Measurements from ENCODE around the gene HTR4. TPM values are rescaled to one million over a fixed set of nuclear protein-coding genes. Genes with fewer than 3 reads are reported as not detected.

HTR4 gene
- polyA plus RNA-seq, 1 donor (not counting 4 experiments of a cell fraction or from before 2014, with no cell fraction given): not detected

- Histone ChIP-seq H3K9me1 (ENCODE audit: control insufficient read depth, extremely low read depth, insufficient read depth, low read length) (no peaks in the 10 kb centered on the region), H3K27ac (ENCODE audit: control insufficient read depth, insufficient read depth, low read length) (no peak overlapping the region), H4K20me1 (ENCODE audit: control insufficient read depth, extremely low read depth, insufficient read depth, low read length) (no peaks in the 10 kb centered on the region), H3K79me2 (ENCODE audit: control insufficient read depth, insufficient read depth, low read length) (no peaks in the 10 kb centered on the region), H3K9me3 (ENCODE audit: control insufficient read depth, low read depth, low read length) (no peaks in the 10 kb centered on the region), H2AFZ (ENCODE audit: control insufficient read depth, low read length) (no peak overlapping the region), H3K4me3 (ENCODE audit: control insufficient read depth in 2 of 3, extremely low read depth in 1 of 3, insufficient read depth in 2 of 3, low read depth in 1 of 3, low read length in 3 of 3) (no peak overlapping the region), H3K4me2 (ENCODE audit: control insufficient read depth, extremely low read depth, insufficient read depth, low read depth, low read length) (no peak overlapping the region), H3K27me3 (ENCODE audit: control insufficient read depth, extremely low read depth, insufficient read depth, low read length) (no peaks in the 10 kb centered on the region), H3K9ac (ENCODE audit: control insufficient read depth, extremely low read depth, insufficient read depth, low read length) (no peak overlapping the region), H3K36me3 (ENCODE audit: control insufficient read depth in 2 of 2, extremely low read depth in 1 of 2, insufficient read depth in 2 of 2, low read length in 2 of 2) (no peaks in the 10 kb centered on the region), H3K4me1 (ENCODE audit: control insufficient read depth, extremely low read depth, insufficient read depth, low read length) (peaks cover 17% of the 10 kb centered on the region)
- TF ChIP-seq CTCF (optimal IDR thresholded peaks at IDR 0.05 in 1 of 3, IDR thresholded peaks at IDR 0.05 in 1 of 3, conservative IDR thresholded peaks at IDR 0.05 in 1 of 3; ENCODE audit: extremely low read depth in 1 of 3, insufficient read depth in 2 of 3, low read length in 3 of 3) (no peak), EZH2 (IDR thresholded peaks at IDR 0.05; ENCODE audit: low read length) (no peak)
- dilution Hi-C loops (cut with MboI; ENCODE audit: extremely low pct_ligation_motif_present, low sequenced_read_pairs): no loop called here
- DNase-seq (ENCODE audit: low read depth, low spot score) (no peak), FAIRE-seq (no peak)
These were observed 28.2 kb downstream of the HTR4 start for GRCh38 chr5:148626081-148626613.

GRCh38 chr5:148625250-148625649 lies 29.1 kb downstream of the HTR4 start:
- no peaks in the 10 kb centered on the region for H3K27me3 ChIP-seq (ENCODE audit: control insufficient read depth, extremely low read depth, insufficient read depth, low read length)
- H3K4me1 ChIP-seq (ENCODE audit: control insufficient read depth, extremely low read depth, insufficient read depth, low read length): peaks cover 17% of the 10 kb centered on the region
- H3K9ac ChIP-seq (ENCODE audit: control insufficient read depth, extremely low read depth, insufficient read depth, low read length): no peak overlapping the region
- no peaks in the 10 kb centered on the region for H4K20me1 ChIP-seq (ENCODE audit: control insufficient read depth, extremely low read depth, insufficient read depth, low read length)
- H3K36me3 ChIP-seq (ENCODE audit: control insufficient read depth in 2 of 2, extremely low read depth in 1 of 2, insufficient read depth in 2 of 2, low read length in 2 of 2): no peaks in the 10 kb centered on the region
- dilution Hi-C loops (cut with MboI; ENCODE audit: extremely low pct_ligation_motif_present, low sequenced_read_pairs): no loop called here
- no peak overlapping the region for H3K27ac ChIP-seq (ENCODE audit: control insufficient read depth, insufficient read depth, low read length)
- no peak for FAIRE-seq
- H3K4me2 ChIP-seq (ENCODE audit: control insufficient read depth, extremely low read depth, insufficient read depth, low read depth, low read length): no peak overlapping the region
- no peaks in the 10 kb centered on the region for H3K79me2 ChIP-seq (ENCODE audit: control insufficient read depth, insufficient read depth, low read length)
- no peak overlapping the region for H2AFZ ChIP-seq (ENCODE audit: control insufficient read depth, low read length)
- DNase-seq (ENCODE audit: low read depth, low spot score): no peak
- H3K9me3 ChIP-seq (ENCODE audit: control insufficient read depth, low read depth, low read length): no peaks in the 10 kb centered on the region
- TF ChIP-seq EZH2 (IDR thresholded peaks at IDR 0.05; ENCODE audit: low read length) (no peak), CTCF (optimal IDR thresholded peaks at IDR 0.05 in 1 of 3, IDR thresholded peaks at IDR 0.05 in 1 of 3, conservative IDR thresholded peaks at IDR 0.05 in 1 of 3; ENCODE audit: extremely low read depth in 1 of 3, insufficient read depth in 2 of 3, low read length in 3 of 3) (no peak)
- H3K9me1 ChIP-seq (ENCODE audit: control insufficient read depth, extremely low read depth, insufficient read depth, low read length): no peaks in the 10 kb centered on the region
- no peak overlapping the region for H3K4me3 ChIP-seq (ENCODE audit: control insufficient read depth in 2 of 3, extremely low read depth in 1 of 3, insufficient read depth in 2 of 3, low read depth in 1 of 3, low read length in 3 of 3)

Measured in keratinocyte (primary cell).